ENCODE data around the gene JMJD1C.

The JMJD1C gene

GRCh38 chr10:63491588-63492316 lies 26.0 kb upstream of the JMJD1C start:
- Histone ChIP-seq H3K9me3 (ENCODE audit: control insufficient read depth, insufficient read depth, low read depth, low read length) (no peaks in the 10 kb centered on the region), H3K36me3 (ENCODE audit: control insufficient read depth in 2 of 2, insufficient read depth in 1 of 2, low read length in 2 of 2) (peaks cover 0 to 4% of the 10 kb centered on the region in 2 experiments; a peak in 1 of 3 replicates), H3K4me1 (ENCODE audit: control insufficient read depth, insufficient read depth, low read length) (peaks cover 11% of the 10 kb centered on the region), H3K4me3 (ENCODE audit: low read depth, low read length) (no peak overlapping the region), H3K27ac (ENCODE audit: extremely low read depth, low read depth, low read length) (peak overlapping the region; percentile 17)
- ChIA-PET POLR2A (no interaction called here), CTCF (no interaction called here)
- TF ChIP-seq PRDM4 (tag by site-specific recombination; IDR thresholded peaks at IDR 0.05) (no peak), REST (tag by site-specific recombination; IDR thresholded peaks at IDR 0.05) (no peak), ZNF404 (tag by site-specific recombination; IDR thresholded peaks at IDR 0.05) (no peak), ZFP3 (tag by site-specific recombination; IDR thresholded peaks at IDR 0.05; ENCODE audit: low read depth) (no peak), ZNF488 (tag by site-specific recombination; IDR thresholded peaks at IDR 0.05) (no peak), ZNF169 (tag by site-specific recombination; IDR thresholded peaks at IDR 0.05) (no peak), ZNF777 (tag by site-specific recombination; IDR thresholded peaks at IDR 0.05; ENCODE audit: borderline replicate concordance) (no peak), TRIM28 (IDR thresholded peaks at IDR 0.05; ENCODE audit: borderline replicate concordance, low read length) (0 out of 2 replicates have a peak, but pooled peaks have one; percentile 28), SCRT2 (tag by site-specific recombination; IDR thresholded peaks at IDR 0.05) (no peak), ZSCAN18 (tag by site-specific recombination; IDR thresholded peaks at IDR 0.05) (no peak), TSHZ1 (tag by site-specific recombination; IDR thresholded peaks at IDR 0.05; ENCODE audit: borderline replicate concordance) (no peak), ZNF639 (tag by site-specific recombination; IDR thresholded peaks at IDR 0.05) (no peak), ZBTB1 (tag by site-specific recombination; IDR thresholded peaks at IDR 0.05) (no peak), ZNF138 (tag by site-specific recombination; IDR thresholded peaks at IDR 0.05; ENCODE audit: borderline replicate concordance) (no peak), ZNF18 (tag by site-specific recombination; IDR thresholded peaks at IDR 0.05) (no peak), PRDM6 (tag by site-specific recombination; IDR thresholded peaks at IDR 0.05) (peak; percentile 36), ZNF132 (tag by site-specific recombination; IDR thresholded peaks at IDR 0.05; ENCODE audit: borderline replicate concordance) (no peak), ZNF837 (tag by site-specific recombination; IDR thresholded peaks at IDR 0.05) (no peak), SETDB1 (IDR thresholded peaks at IDR 0.05; ENCODE audit: insufficient read length, low read length) (no peak), KLF16 (tag by site-specific recombination; IDR thresholded peaks at IDR 0.05) (no peak)

All from HEK293 (cell line).